ENCODE measurements around the gene NELL1. TPM values are rescaled to one million over a fixed set of nuclear protein-coding genes. Genes with fewer than 3 reads are reported as not detected.

NELL1 gene
- total RNA-seq, 1 donor from 2014 or later = 0.45 TPM

GRCh38 chr11:20623252-20623651 lies 46.1 kb upstream of the NELL1 start:
- no peaks in the 10 kb centered on the region for H4K20me1 ChIP-seq (ENCODE audit: insufficient read depth, low read length)
- H3K79me2 ChIP-seq (ENCODE audit: insufficient read depth, low read length) = no peaks in the 10 kb centered on the region
- no peaks in the 10 kb centered on the region for H3K9me3 ChIP-seq (ENCODE audit: insufficient read depth, low read depth, low read length)
- TF ChIP-seq CTCF (IDR thresholded peaks at IDR 0.05; ENCODE audit: insufficient read depth, low read depth, low read length) = no peak
- TF ChIP-seq EZH2 (IDR thresholded peaks at IDR 0.05; ENCODE audit: insufficient read depth, low read length) = no peak
- peaks cover 28% of the 10 kb centered on the region for H3K27me3 Mint-ChIP-seq (ENCODE audit: low read depth, unreplicated experiment)
- FAIRE-seq (no peak), DNase-seq (ENCODE audit: low read depth) (no peak)
- no peaks in the 10 kb centered on the region for H3K36me3 Mint-ChIP-seq (ENCODE audit: low read depth, unreplicated experiment)
- H3K27me3 ChIP-seq (ENCODE audit: insufficient read depth, low read length) = no peaks in the 10 kb centered on the region
- no peaks in the 10 kb centered on the region for H3K4me1 ChIP-seq (ENCODE audit: insufficient read depth, low read length)
- no peak overlapping the region for H3K4me2 ChIP-seq (ENCODE audit: low read length)
- H3K36me3 ChIP-seq (ENCODE audit: insufficient read depth, low read length) = no peaks in the 10 kb centered on the region
- H2AFZ ChIP-seq (ENCODE audit: low read depth, low read length) = no peak overlapping the region
- no peaks in the 10 kb centered on the region for H3K4me1 Mint-ChIP-seq (ENCODE audit: low read depth, unreplicated experiment)
- H3K27ac ChIP-seq (ENCODE audit: low read depth, low read length) = no peak overlapping the region
- H3K9ac ChIP-seq (ENCODE audit: low read length) = no peak overlapping the region
- H3K9me3 Mint-ChIP-seq (ENCODE audit: unreplicated experiment) = peaks cover 3% of the 10 kb centered on the region
- no peak overlapping the region for H3K4me3 Mint-ChIP-seq (ENCODE audit: unreplicated experiment)
- no peak overlapping the region for H3K4me3 ChIP-seq (ENCODE audit: insufficient read depth, low read depth, low read length)
- H3K27ac Mint-ChIP-seq (ENCODE audit: unreplicated experiment) = no peak overlapping the region

GRCh38 chr11:20626279-20626678 lies 43.1 kb upstream of the NELL1 start:
- TF ChIP-seq EZH2 (IDR thresholded peaks at IDR 0.05; ENCODE audit: insufficient read depth, low read length) (no peak), CTCF (IDR thresholded peaks at IDR 0.05; ENCODE audit: insufficient read depth, low read depth, low read length) (no peak)

GRCh38 chr11:20627026-20627425 lies 42.4 kb upstream of the NELL1 start:
- TF ChIP-seq CTCF (IDR thresholded peaks at IDR 0.05; ENCODE audit: insufficient read depth, low read depth, low read length) = no peak
- no peak for TF ChIP-seq EZH2 (IDR thresholded peaks at IDR 0.05; ENCODE audit: insufficient read depth, low read length)
- no peaks in the 10 kb centered on the region for H3K4me1 Mint-ChIP-seq (ENCODE audit: low read depth, unreplicated experiment)
- peaks cover 3% of the 10 kb centered on the region for H3K9me3 Mint-ChIP-seq (ENCODE audit: unreplicated experiment)
- no peak overlapping the region for H3K27ac ChIP-seq (ENCODE audit: low read depth, low read length)
- H3K27ac Mint-ChIP-seq (ENCODE audit: unreplicated experiment) = no peak overlapping the region
- no peak overlapping the region for H3K9ac ChIP-seq (ENCODE audit: low read length)
- no peak overlapping the region for H3K4me3 Mint-ChIP-seq (ENCODE audit: unreplicated experiment)
- no peak overlapping the region for H3K4me2 ChIP-seq (ENCODE audit: low read length)
- H3K27me3 ChIP-seq (ENCODE audit: insufficient read depth, low read length) = no peaks in the 10 kb centered on the region
- no peaks in the 10 kb centered on the region for H4K20me1 ChIP-seq (ENCODE audit: insufficient read depth, low read length)
- no peaks in the 10 kb centered on the region for H3K9me3 ChIP-seq (ENCODE audit: insufficient read depth, low read depth, low read length)
- H3K36me3 Mint-ChIP-seq (ENCODE audit: low read depth, unreplicated experiment) = no peaks in the 10 kb centered on the region
- H3K36me3 ChIP-seq (ENCODE audit: insufficient read depth, low read length) = no peaks in the 10 kb centered on the region
- no peaks in the 10 kb centered on the region for H3K79me2 ChIP-seq (ENCODE audit: insufficient read depth, low read length)
- no peak for FAIRE-seq
- no peak for DNase-seq (ENCODE audit: low read depth)
- H3K4me1 ChIP-seq (ENCODE audit: insufficient read depth, low read length) = no peaks in the 10 kb centered on the region
- no peak overlapping the region for H3K4me3 ChIP-seq (ENCODE audit: insufficient read depth, low read depth, low read length)
- no peak overlapping the region for H2AFZ ChIP-seq (ENCODE audit: low read depth, low read length)
- H3K27me3 Mint-ChIP-seq (ENCODE audit: low read depth, unreplicated experiment) = peaks cover 15% of the 10 kb centered on the region

More at GRCh38 chr11:20626279-20626678, 43.1 kb upstream of the NELL1 start:
- H3K4me1 Mint-ChIP-seq (ENCODE audit: low read depth, unreplicated experiment) = no peaks in the 10 kb centered on the region
- Histone ChIP-seq H3K27ac (ENCODE audit: low read depth, low read length) (no peak overlapping the region), H3K36me3 (ENCODE audit: insufficient read depth, low read length) (no peaks in the 10 kb centered on the region), H3K4me2 (ENCODE audit: low read length) (no peak overlapping the region), H3K4me3 (ENCODE audit: insufficient read depth, low read depth, low read length) (no peak overlapping the region), H3K79me2 (ENCODE audit: insufficient read depth, low read length) (no peaks in the 10 kb centered on the region), H3K9me3 (ENCODE audit: insufficient read depth, low read depth, low read length) (no peaks in the 10 kb centered on the region), H3K4me1 (ENCODE audit: insufficient read depth, low read length) (no peaks in the 10 kb centered on the region), H4K20me1 (ENCODE audit: insufficient read depth, low read length) (no peaks in the 10 kb centered on the region), H2AFZ (ENCODE audit: low read depth, low read length) (no peak overlapping the region), H3K9ac (ENCODE audit: low read length) (no peak overlapping the region), H3K27me3 (ENCODE audit: insufficient read depth, low read length) (no peaks in the 10 kb centered on the region)
- no peak overlapping the region for H3K27ac Mint-ChIP-seq (ENCODE audit: unreplicated experiment)
- DNase-seq (ENCODE audit: low read depth) = no peak
- H3K4me3 Mint-ChIP-seq (ENCODE audit: unreplicated experiment) = no peak overlapping the region
- no peak for FAIRE-seq
- no peaks in the 10 kb centered on the region for H3K36me3 Mint-ChIP-seq (ENCODE audit: low read depth, unreplicated experiment)
- H3K27me3 Mint-ChIP-seq (ENCODE audit: low read depth, unreplicated experiment) = peaks cover 20% of the 10 kb centered on the region
- H3K9me3 Mint-ChIP-seq (ENCODE audit: unreplicated experiment) = peaks cover 3% of the 10 kb centered on the region

Data from astrocyte (in vitro differentiated cells and primary cell).